Measurements from ENCODE around the gene FGF23.
A peak's percentile ranks its signal among the peaks of the same experiment; 100 is the strongest.

FGF23 gene

GRCh38 chr12:4387607-4388006, 8.1 kb upstream of the FGF23 start:
- DNase-seq, result no peak
- intact Hi-C loops (cut with DNase I), result no loop called here

GRCh38 chr12:4386801-4387200, 7.3 kb upstream of the FGF23 start:
- no peak for DNase-seq
- intact Hi-C loops (cut with DNase I), result no loop called here

GRCh38 chr12:4383304-4383865, 3.9 kb upstream of the FGF23 start:
- intact Hi-C loops (cut with DNase I), result no loop called here
- DNase-seq, result no peak

- no peak for DNase-seq
- intact Hi-C loops (cut with DNase I), result no loop called here
These were observed 820 bp upstream of the FGF23 start for GRCh38 chr12:4380332-4380731.

GRCh38 chr12:4378772-4379171, 740 bp downstream of the FGF23 start:
- DNase-seq, result no peak
- intact Hi-C loops (cut with DNase I), result no loop called here

GRCh38 chr12:4375449-4375848, 4.1 kb downstream of the FGF23 start:
- intact Hi-C loops (cut with DNase I), result no loop called here
- DNase-seq, result no peak

GRCh38 chr12:4372653-4373052, 6.9 kb downstream of the FGF23 start:
- intact Hi-C loops (cut with DNase I), result no loop called here
- DNase-seq, result no peak

- intact Hi-C loops (cut with DNase I), result no loop called here
- DNase-seq, result peak in 1 of 10 donors; percentile 81
These were observed 9.2 kb downstream of the FGF23 start for GRCh38 chr12:4370265-4370664.

- intact Hi-C loops (cut with DNase I), result no loop called here
These were observed 10.0 kb downstream of the FGF23 start for GRCh38 chr12:4369548-4369947.

GRCh38 chr12:4366090-4366489, 13.4 kb downstream of the FGF23 start:
- intact Hi-C loops (cut with DNase I), result no loop called here
- no peak for DNase-seq

More at GRCh38 chr12:4369548-4369947, 10.0 kb downstream of the FGF23 start:
- DNase-seq, result no peak

- peak in 2 of 10 donors; percentile 8 to 78 for DNase-seq
- intact Hi-C loops (cut with DNase I), result no loop called here
These were observed 23.5 kb downstream of the FGF23 start for GRCh38 chr12:4356041-4356327.

- intact Hi-C loops (cut with DNase I), result no loop called here
- DNase-seq, result no peak
These were observed 24.1 kb downstream of the FGF23 start for GRCh38 chr12:4355156-4356040.

- intact Hi-C loops (cut with DNase I), result loop anchor here (5.0 kb wide), 1 partner anchor 174 kb away; no protein-coding TSS in a partner anchor
- no peak for DNase-seq
These were observed 25.7 kb downstream of the FGF23 start for GRCh38 chr12:4353785-4354208.

- intact Hi-C loops (cut with DNase I), result no loop called here
- no peak for DNase-seq
These were observed 32.6 kb downstream of the FGF23 start for GRCh38 chr12:4346931-4347330.

GRCh38 chr12:4331842-4332241, 47.7 kb downstream of the FGF23 start:
- DNase-seq, result no peak

GRCh38 chr12:4331221-4331620, 48.3 kb downstream of the FGF23 start:
- intact Hi-C loops (cut with DNase I), result no loop called here
- no peak for DNase-seq

More at GRCh38 chr12:4331842-4332241, 47.7 kb downstream of the FGF23 start:
- intact Hi-C loops (cut with DNase I), result no loop called here

- intact Hi-C loops (cut with DNase I), result no loop called here
- no peak for DNase-seq
These were observed 49.3 kb downstream of the FGF23 start for GRCh38 chr12:4330203-4330602.

- no peak for DNase-seq
- intact Hi-C loops (cut with DNase I), result no loop called here
These were observed 52.2 kb downstream of the FGF23 start for GRCh38 chr12:4327293-4327692.

GRCh38 chr12:4325966-4326365, 53.5 kb downstream of the FGF23 start:
- no peak for DNase-seq
- intact Hi-C loops (cut with DNase I), result no loop called here

GRCh38 chr12:4324366-4324765, 55.1 kb downstream of the FGF23 start:
- intact Hi-C loops (cut with DNase I), result no loop called here
- DNase-seq, result peak in 1 of 10 donors; percentile 69

- no peak for DNase-seq
- intact Hi-C loops (cut with DNase I), result no loop called here
These were observed 56.1 kb downstream of the FGF23 start for GRCh38 chr12:4323396-4323795.

GRCh38 chr12:4322726-4323125, 56.8 kb downstream of the FGF23 start:
- no peak for DNase-seq
- intact Hi-C loops (cut with DNase I), result no loop called here

Data from posterior cingulate gyrus (tissue), 11 donors.